HG02973 (cell line): Measurements from ENCODE around the gene CHST3.
"Not testable (repeated sequence)": the region's sequence is repeated elsewhere in the genome, so short reads cannot be mapped to it uniquely, and the experiment has no call there.

Experiments used
- ATAC-seq: cut with Tn5 transposase; IDR thresholded peaks from one replicate; pipeline ENCODE4 v1.9.1; 2021; ENCODE audit warnings: moderate library complexity; ENCODE audit not compliant: unreplicated experiment

CHST3 gene

GRCh38 chr10:72026278-72027111 is 62.3 kb downstream of the CHST3 start:
- ATAC-seq: no peak

GRCh38 chr10:72027498-72027897 is 63.3 kb downstream of the CHST3 start:
- ATAC-seq: no peak

GRCh38 chr10:72029414-72029813 is 65.2 kb downstream of the CHST3 start:
- ATAC-seq: no peak

- no peak for ATAC-seq
Observed at GRCh38 chr10:72030762-72031543, 66.8 kb downstream of the CHST3 start.

- ATAC-seq: no peak
Observed at GRCh38 chr10:72031706-72032105, 67.5 kb downstream of the CHST3 start.

- not testable (repeated sequence) for ATAC-seq
Observed at GRCh38 chr10:72032409-72033162, 68.4 kb downstream of the CHST3 start.

- no peak for ATAC-seq
Observed at GRCh38 chr10:72034040-72034499, 69.9 kb downstream of the CHST3 start.

GRCh38 chr10:72034761-72035160 is 70.6 kb downstream of the CHST3 start:
- no peak for ATAC-seq

- no peak for ATAC-seq
Observed at GRCh38 chr10:72035252-72035887, 71.2 kb downstream of the CHST3 start.

GRCh38 chr10:72037266-72037665 is 73.1 kb downstream of the CHST3 start:
- ATAC-seq: no peak

GRCh38 chr10:72037811-72038210 is 73.6 kb downstream of the CHST3 start:
- no peak for ATAC-seq

GRCh38 chr10:72038458-72039001 is 74.3 kb downstream of the CHST3 start:
- no peak for ATAC-seq

- ATAC-seq: no peak
Observed at GRCh38 chr10:72039377-72039776, 75.2 kb downstream of the CHST3 start.

- no peak for ATAC-seq
Observed at GRCh38 chr10:72041491-72041890, 77.3 kb downstream of the CHST3 start.

GRCh38 chr10:72043016-72043834 is 79.0 kb downstream of the CHST3 start:
- ATAC-seq: no peak

GRCh38 chr10:72044417-72045041 is 80.3 kb downstream of the CHST3 start:
- no peak for ATAC-seq

- no peak for ATAC-seq
Observed at GRCh38 chr10:72045586-72045985, 81.4 kb downstream of the CHST3 start.

- ATAC-seq: no peak
Observed at GRCh38 chr10:72048450-72049124, 84.4 kb downstream of the CHST3 start.

GRCh38 chr10:72049472-72049871 is 85.3 kb downstream of the CHST3 start:
- no peak for ATAC-seq
